HEK293T (cell line): ENCODE data around the gene ZFYVE27.

Source experiments
- CTCF ChIA-PET: fragments of 350-600 bp; formaldehyde crosslinking; extraction: SDS; loops from one replicate; lab custom pipeline; 2021; ENCODE audit warnings: antibody characterized with exemption, inconsistent platforms; lab: Yijun Ruan, JAX
- POLR2A ChIA-PET: fragments of 350-600 bp; formaldehyde crosslinking; extraction: SDS; loops from one replicate; lab custom pipeline; 2020; ENCODE audit warnings: antibody characterized with exemption, inconsistent platforms; lab: Yijun Ruan, JAX
- DNase-seq: peaks from one replicate; pipeline ENCODE4 v3.0.0; 2012; ENCODE audit warnings: mixed read lengths; ENCODE audit errors: extremely low spot score
- ARNT ChIP-seq: fragments of 450-650 bp; IDR thresholded peaks from 2 replicates; pipeline ENCODE4 v1.6.1; 2017; ENCODE audit warnings: mild to moderate bottlenecking
- BHLHE40 ChIP-seq: fragments of 450-650 bp; IDR thresholded peaks from 2 replicates; pipeline ENCODE4 v1.6.1; 2016; ENCODE audit warnings: mild to moderate bottlenecking, moderate library complexity, borderline replicate concordance
- CTBP1 ChIP-seq: fragments of 450-650 bp; IDR thresholded peaks from 2 replicates; pipeline ENCODE4 v1.6.1; 2016; ENCODE audit warnings: borderline replicate concordance
- ELF4 ChIP-seq: fragments of 450-650 bp; IDR thresholded peaks from 2 replicates; pipeline ENCODE4 v1.6.1; 2017; ENCODE audit warnings: antibody characterized with exemption
- FOXA1 ChIP-seq: fragments of 450-650 bp; IDR thresholded peaks from 2 replicates; pipeline ENCODE4 v1.6.1; 2016; ENCODE audit warnings: mild to moderate bottlenecking
- FOXK2 ChIP-seq: fragments of 450-650 bp; IDR thresholded peaks from 2 replicates; pipeline ENCODE4 v1.6.1; 2016; ENCODE audit warnings: mild to moderate bottlenecking
- FOXM1 ChIP-seq: fragments of 450-650 bp; IDR thresholded peaks from 2 replicates; pipeline ENCODE4 v1.6.1; 2017; ENCODE audit warnings: mild to moderate bottlenecking, borderline replicate concordance
- HDGF ChIP-seq: fragments of 450-650 bp; IDR thresholded peaks from 2 replicates; pipeline ENCODE4 v1.6.1; 2017; ENCODE audit warnings: antibody characterized with exemption, borderline replicate concordance
- L3MBTL2 ChIP-seq: fragments of 450-650 bp; conservative IDR thresholded peaks from 2 replicates; pipeline ENCODE4 v1.6.1; 2016; ENCODE audit warnings: mild to moderate bottlenecking
- LEF1 ChIP-seq: fragments of 450-650 bp; IDR thresholded peaks from 2 replicates; pipeline ENCODE4 v1.6.1; 2017; ENCODE audit warnings: mild to moderate bottlenecking, borderline replicate concordance
- NFRKB ChIP-seq: fragments of 450-650 bp; IDR thresholded peaks from 2 replicates; pipeline ENCODE4 v1.6.1; 2016; ENCODE audit warnings: mild to moderate bottlenecking, moderate library complexity
- PKNOX1 ChIP-seq: fragments of 450-650 bp; IDR thresholded peaks from 2 replicates; pipeline ENCODE4 v1.6.1; 2016
- SP1 ChIP-seq: fragments of 450-650 bp; IDR thresholded peaks from 2 replicates; pipeline ENCODE4 v1.6.1; 2017
- SUZ12 ChIP-seq: fragments of 450-650 bp; IDR thresholded peaks from 2 replicates; pipeline ENCODE4 v1.6.1; 2016; ENCODE audit warnings: mild to moderate bottlenecking
- TARDBP ChIP-seq: fragments of 450-650 bp; IDR thresholded peaks from 2 replicates; pipeline ENCODE4 v1.6.1; 2016
- ZNF384 ChIP-seq: fragments of 450-650 bp; IDR thresholded peaks from 2 replicates; pipeline ENCODE4 v1.6.1; 2016

ZFYVE27 gene

GRCh38 chr10:97748116-97748515 lies 11.2 kb downstream of the ZFYVE27 start:
- ChIA-PET CTCF (no interaction called here), POLR2A (interaction anchor here (1.0 kb wide), 1 partner anchor 11 kb away, joined by 3 read pairs; the partner anchor contains the start of gene ZFYVE27)
- TF ChIP-seq TARDBP, result no peak
- no peak for TF ChIP-seq PKNOX1
- DNase-seq, result no peak

GRCh38 chr10:97752956-97753355 lies 16.0 kb downstream of the ZFYVE27 start:
- TF ChIP-seq LEF1 (no peak), PKNOX1 (no peak), CTBP1 (no peak), ELF4 (no peak), NFRKB (no peak), SUZ12 (no peak), ZNF384 (no peak), FOXM1 (no peak), TARDBP (no peak), BHLHE40 (no peak), FOXA1 (no peak), SP1 (no peak), HDGF (no peak)
- DNase-seq, result no peak
- CTCF ChIA-PET, result no interaction called here
- POLR2A ChIA-PET, result no interaction called here

GRCh38 chr10:97754726-97755125 lies 17.8 kb downstream of the ZFYVE27 start:
- no peak for TF ChIP-seq LEF1
- no peak for TF ChIP-seq ARNT
- TF ChIP-seq ELF4, result no peak
- no peak for DNase-seq
- CTCF ChIA-PET, result interaction anchor here (0.6 kb wide), 1 partner anchor 287 kb away, joined by 3 read pairs; no protein-coding TSS in a partner anchor
- POLR2A ChIA-PET, result no interaction called here

GRCh38 chr10:97755718-97756117 lies 18.8 kb downstream of the ZFYVE27 start:
- no peak for DNase-seq
- ChIA-PET CTCF (no interaction called here), POLR2A (interaction anchor here (1.9 kb wide), 1 partner anchor 19 kb away, joined by 7 read pairs; the partner anchor contains the start of gene ZFYVE27)
- TF ChIP-seq SUZ12 (no peak), LEF1 (no peak), FOXA1 (no peak), FOXM1 (no peak), TARDBP (no peak), NFRKB (no peak), ELF4 (no peak), ZNF384 (no peak)

- no peak for DNase-seq
- ChIA-PET CTCF (interaction anchor here (0.7 kb wide), 1 partner anchor 314 kb away, joined by 9 read pairs; no protein-coding TSS in a partner anchor), POLR2A (interaction anchor here (1.9 kb wide), 1 partner anchor 21 kb away, joined by 7 read pairs; the partner anchor contains the start of gene ZFYVE27)
- no peak for TF ChIP-seq NFRKB
- no peak for TF ChIP-seq TARDBP
- TF ChIP-seq ARNT, result no peak
- no peak for TF ChIP-seq SP1
- TF ChIP-seq PKNOX1, result no peak
- TF ChIP-seq FOXM1, result no peak
- TF ChIP-seq FOXA1, result no peak
- no peak for TF ChIP-seq CTBP1
- no peak for TF ChIP-seq FOXK2
- TF ChIP-seq ZNF384, result no peak
- TF ChIP-seq SUZ12, result no peak
- no peak for TF ChIP-seq ELF4
- TF ChIP-seq LEF1, result no peak
Observed at GRCh38 chr10:97757471-97757870, 20.5 kb downstream of the ZFYVE27 start.

GRCh38 chr10:97759158-97759887 lies 22.4 kb downstream of the ZFYVE27 start:
- peak; percentile 87 for DNase-seq
- ChIA-PET CTCF (interaction anchor here (0.6 to 2.3 kb wide), 2 partner anchors 16 to 109 kb away, joined by 3 to 7 read pairs; no protein-coding TSS in a partner anchor), POLR2A (interaction anchor here (0.8 kb wide), 1 partner anchor 22 kb away, joined by 3 read pairs; the partner anchor contains the start of gene ZFYVE27)

More at GRCh38 chr10:97759158-97759887, 22.4 kb downstream of the ZFYVE27 start:
- TF ChIP-seq BHLHE40, result no peak
- no peak for TF ChIP-seq PKNOX1
- no peak for TF ChIP-seq HDGF
- TF ChIP-seq FOXA1, result no peak
- no peak for TF ChIP-seq TARDBP
- TF ChIP-seq CTBP1, result no peak
- TF ChIP-seq SUZ12, result no peak
- TF ChIP-seq L3MBTL2, result no peak
- no peak for TF ChIP-seq FOXK2
